Spinal cord (tissue), 10 donors: ENCODE data around the gene DPF3. TPM values are rescaled to one million over a fixed set of nuclear protein-coding genes. Genes with fewer than 3 reads are reported as not detected.

Source experiments
- DNase-seq, 6 donors: peaks; one replicate each; pipeline versions ENCODE4 v3.0.0 to v3.0.0-alpha.2; 2013 to 2015; ENCODE audit warnings: low spot score in 6 of 6, low read depth in 4 of 6
- H3K27ac ChIP-seq: one replicate; pipeline ENCODE4 v1.5.1; 2013; ENCODE audit warnings: low read depth, low read length, control low read depth
- H3K27me3 ChIP-seq: one replicate; pipeline ENCODE4 v1.6.1; 2013; ENCODE audit warnings: low read length; ENCODE audit not compliant: control insufficient read depth, insufficient read depth
- H3K36me3 ChIP-seq: one replicate; pipeline ENCODE4 v1.6.1; 2013; ENCODE audit warnings: low read length; ENCODE audit not compliant: control insufficient read depth, insufficient read depth
- H3K4me1 ChIP-seq: one replicate; pipeline ENCODE4 v1.6.1; 2013; ENCODE audit warnings: low read length; ENCODE audit not compliant: control insufficient read depth, insufficient read depth
- H3K4me3 ChIP-seq: one replicate; pipeline ENCODE4 v1.5.1; 2013; ENCODE audit warnings: low read depth, low read length, control low read depth
- H3K9me3 ChIP-seq: one replicate; pipeline ENCODE4 v1.6.1; 2013; ENCODE audit warnings: low read length; ENCODE audit not compliant: control insufficient read depth, insufficient read depth
- WGBS: methylation state at CpG from one replicate; pipeline ENCODE4 v1.1.5; 2013; ENCODE audit warnings: missing lambda C conversion rate; ENCODE audit not compliant: insufficient coverage; 5-methylcytosine and 5-hydroxymethylcytosine counted together
- polyA plus RNA-seq, 2 donors: library from polyadenylated mRNA; unstranded; fragments of 120-200 nt; gene quantifications; one replicate each; pipeline ENCODE4 v1.2.1, GENCODE V29; 2013; ENCODE audit not compliant: insufficient read length in 2 of 2
- total RNA-seq, 2 donors: library from RNA; depleted of rRNA in 1 of 2; stranded (reverse); fragments of 120-200 nt in 1 of 2; fragments of >200 nt in 1 of 2; gene quantifications; one replicate each; pipeline versions ENCODE4 v1.2.3 to v1.2.4, GENCODE V29; 2013 to 2014
- donor health status: healthy.

Gene DPF3
- total and polyA plus RNA-seq, 4 donors = 9.6 to 14.5 (median 12.8) TPM

GRCh38 chr14:72717220-72717619 is 176.7 kb downstream of the DPF3 start:
- Histone ChIP-seq H3K27me3 (no peaks in the 10 kb centered on the region), H3K9me3 (no peaks in the 10 kb centered on the region), H3K27ac (no peak overlapping the region), H3K4me3 (no peak overlapping the region), H3K36me3 (peaks cover 24% of the 10 kb centered on the region), H3K4me1 (peaks cover 20% of the 10 kb centered on the region)
- no CpG with 5 or more reads among the region's 2 CpGs for WGBS
- DNase-seq = no peak

DNA sequence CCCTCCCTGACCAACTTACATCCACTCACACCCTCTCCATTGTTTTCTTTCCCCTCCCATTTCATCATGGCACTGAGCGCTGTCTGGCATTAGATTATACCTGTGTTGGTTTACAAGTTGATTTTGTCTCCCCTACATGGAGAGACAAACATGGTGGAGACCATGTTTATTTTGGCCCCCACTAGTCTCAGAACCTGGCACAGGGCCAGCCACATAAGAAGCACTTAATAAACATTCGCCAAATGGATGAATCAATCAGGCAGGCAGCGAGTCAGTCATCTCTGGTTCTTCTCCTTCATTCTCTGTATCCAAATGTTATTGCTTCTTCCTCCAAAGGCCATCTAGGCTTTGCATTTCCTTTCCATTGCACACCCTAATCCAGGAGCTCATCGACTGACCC is 177.4 kb downstream of the DPF3 start:
- 93% methylated on average over 3 of the region's 4 CpGs for WGBS
- peaks cover 20% of the 10 kb centered on the region for H3K4me1 ChIP-seq
- no peaks in the 10 kb centered on the region for H3K9me3 ChIP-seq
- DNase-seq = no peak
- H3K27me3 ChIP-seq = no peaks in the 10 kb centered on the region
- no peak overlapping the region for H3K27ac ChIP-seq
- H3K4me3 ChIP-seq = no peak overlapping the region
- H3K36me3 ChIP-seq = peaks cover 23% of the 10 kb centered on the region

- no peak overlapping the region for H3K4me3 ChIP-seq
- 37% methylated on average over 8 of the region's 9 CpGs for WGBS
- no peak overlapping the region for H3K27ac ChIP-seq
- no peaks in the 10 kb centered on the region for H3K27me3 ChIP-seq
- H3K36me3 ChIP-seq = peaks cover 23% of the 10 kb centered on the region
- no peak for DNase-seq
- H3K9me3 ChIP-seq = no peaks in the 10 kb centered on the region
- H3K4me1 ChIP-seq = peaks cover 20% of the 10 kb centered on the region
Measured at GRCh38 chr14:72715850-72716228, 178.1 kb downstream of the DPF3 start.

DNA sequence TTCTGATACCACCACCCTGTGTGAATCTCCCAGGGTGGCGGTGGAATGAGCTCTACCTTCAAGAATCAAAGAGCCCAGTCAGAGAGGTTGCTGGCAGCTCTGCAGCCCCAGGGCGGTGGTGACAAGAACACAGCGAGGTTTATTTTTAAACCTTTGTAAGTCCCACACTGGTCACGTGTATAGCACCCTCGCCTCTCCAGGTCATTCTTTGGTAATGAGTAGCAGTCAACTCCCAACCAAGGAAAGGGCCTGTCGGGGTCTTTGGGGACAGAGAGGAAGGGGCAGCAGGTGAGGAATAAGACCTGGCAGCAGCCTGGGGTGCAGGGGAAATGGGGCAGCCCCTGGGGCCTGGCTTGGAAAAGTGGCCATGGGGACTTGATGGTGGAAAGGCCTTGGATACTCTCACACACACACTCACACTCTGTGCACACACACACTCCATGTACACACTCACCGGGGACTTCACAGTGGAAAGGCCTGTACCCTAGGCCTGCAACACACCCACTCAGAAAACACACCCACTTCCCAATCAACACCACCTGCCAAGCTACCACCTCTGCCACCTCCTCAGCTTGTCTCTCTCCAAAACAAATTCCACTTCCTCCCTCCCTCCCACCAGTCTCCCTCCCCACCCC is 178.6 kb downstream of the DPF3 start:
- no peaks in the 10 kb centered on the region for H3K9me3 ChIP-seq
- no peak overlapping the region for H3K27ac ChIP-seq
- 69% methylated on average over 5 of the region's 7 CpGs for WGBS
- peaks cover 23% of the 10 kb centered on the region for H3K4me1 ChIP-seq
- no peak for DNase-seq
- H3K27me3 ChIP-seq = no peaks in the 10 kb centered on the region
- H3K4me3 ChIP-seq = no peak overlapping the region
- peaks cover 23% of the 10 kb centered on the region for H3K36me3 ChIP-seq

- 85% methylated on average over 8 of the region's 8 CpGs for WGBS
- Histone ChIP-seq H3K4me3 (no peak overlapping the region), H3K36me3 (peaks cover 23% of the 10 kb centered on the region), H3K27ac (no peak overlapping the region), H3K27me3 (no peaks in the 10 kb centered on the region), H3K4me1 (peaks cover 25% of the 10 kb centered on the region), H3K9me3 (no peaks in the 10 kb centered on the region)
- DNase-seq = no peak
Measured at GRCh38 chr14:72714871-72715214, 179.1 kb downstream of the DPF3 start.

- DNase-seq = no peak
- peaks cover 28% of the 10 kb centered on the region for H3K4me1 ChIP-seq
- 86% methylated on average over 12 of the region's 14 CpGs for WGBS
- H3K4me3 ChIP-seq = no peak overlapping the region
- peaks cover 23% of the 10 kb centered on the region for H3K36me3 ChIP-seq
- H3K9me3 ChIP-seq = no peaks in the 10 kb centered on the region
- no peak overlapping the region for H3K27ac ChIP-seq
- no peaks in the 10 kb centered on the region for H3K27me3 ChIP-seq
Measured at GRCh38 chr14:72714094-72714493, 179.8 kb downstream of the DPF3 start.

DNA sequence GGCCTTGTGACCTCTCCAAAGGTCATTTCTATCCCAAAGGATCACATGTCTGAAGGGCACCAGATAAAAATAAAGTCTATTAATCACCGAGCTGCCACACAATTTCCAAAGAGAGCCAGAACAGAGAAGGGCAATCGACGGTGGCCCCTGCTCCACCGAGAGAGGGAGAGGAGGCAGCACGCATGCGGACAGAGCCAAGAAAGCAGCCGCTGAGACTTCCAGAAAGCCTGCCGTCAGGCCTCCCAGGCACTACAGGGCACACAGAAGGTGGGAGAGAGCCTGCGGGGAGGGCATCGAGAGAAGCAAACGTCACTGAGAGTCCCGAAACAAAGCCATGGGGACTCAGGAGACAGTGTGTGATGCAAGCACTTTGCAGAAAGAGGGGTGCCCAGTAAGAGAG is 182.0 kb downstream of the DPF3 start:
- Histone ChIP-seq H3K36me3 (peaks cover 23% of the 10 kb centered on the region), H3K27me3 (no peaks in the 10 kb centered on the region), H3K9me3 (no peaks in the 10 kb centered on the region), H3K27ac (no peak overlapping the region), H3K4me1 (peaks cover 41% of the 10 kb centered on the region), H3K4me3 (no peak overlapping the region)
- 76% methylated on average over 12 of the region's 12 CpGs for WGBS
- no peak for DNase-seq

DNA sequence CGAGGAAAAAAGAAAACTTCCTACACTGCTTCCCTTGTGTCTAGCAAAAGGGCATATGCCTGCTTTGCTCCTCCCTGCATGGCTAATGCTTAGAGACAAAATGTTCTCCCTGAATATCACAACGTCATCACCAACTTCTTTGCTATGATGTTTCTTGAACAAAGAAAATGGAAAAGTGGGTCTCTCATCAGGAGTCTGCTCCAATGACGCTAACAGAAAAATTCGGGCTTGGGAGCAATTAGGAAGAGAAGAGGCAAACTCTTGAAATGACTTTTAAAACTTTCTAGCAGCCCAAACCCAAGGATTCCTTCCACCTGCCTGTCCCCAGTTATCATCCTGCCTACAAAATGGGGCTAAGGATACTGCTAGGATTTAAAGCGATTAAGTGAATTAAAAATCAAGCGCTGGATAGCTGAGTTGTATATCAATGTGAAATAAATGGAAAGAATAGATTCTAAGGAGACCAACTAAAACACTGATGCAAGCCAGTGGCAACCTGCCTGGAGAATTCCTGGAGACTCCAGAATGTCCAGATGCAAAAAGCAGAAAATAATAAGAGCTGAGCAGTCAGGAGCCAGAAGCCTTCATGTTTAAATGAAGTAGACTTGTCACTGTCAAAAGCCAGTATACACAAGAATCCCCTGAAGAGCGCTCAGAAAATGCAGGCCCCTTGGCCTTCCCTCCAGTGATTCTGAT is 183.8 kb downstream of the DPF3 start:
- Histone ChIP-seq H3K9me3 (no peaks in the 10 kb centered on the region), H3K27me3 (no peaks in the 10 kb centered on the region), H3K27ac (peak overlapping the region; percentile 58), H3K36me3 (peaks cover 20% of the 10 kb centered on the region), H3K4me3 (no peak overlapping the region), H3K4me1 (peaks cover 30% of the 10 kb centered on the region)
- WGBS = 64% methylated on average over 3 of the region's 7 CpGs
- DNase-seq = peak in 1 of 6 donors; percentile 70

GRCh38 chr14:72708708-72709475 is 185.0 kb downstream of the DPF3 start:
- H3K4me1 ChIP-seq = peaks cover 21% of the 10 kb centered on the region
- H3K36me3 ChIP-seq = peaks cover 11% of the 10 kb centered on the region
- H3K9me3 ChIP-seq = no peaks in the 10 kb centered on the region
- H3K4me3 ChIP-seq = no peak overlapping the region
- DNase-seq = peak in 3 of 6 donors; percentile 37 to 75 (median 72)
- no peaks in the 10 kb centered on the region for H3K27me3 ChIP-seq
- WGBS = 57% methylated on average over 8 of the region's 13 CpGs
- peak overlapping the region; percentile 29 for H3K27ac ChIP-seq
